MCF 10A (cell line): ENCODE measurements around the gene DNAH2. TPM values are rescaled to one million over a fixed set of nuclear protein-coding genes. Genes with fewer than 3 reads are reported as not detected.

Experiments
- BruUV-seq: library from RNA; stranded (reverse); fragments of 400-500 nt; replicated peaks from 2 replicates; lab custom pipeline; 2021; lab: Mats Ljungman, UMichigan
- CTCF ChIA-PET: fragments of 300-600 bp; sonication (Branson Sonifier 250); formaldehyde crosslinking; extraction: SDS; loops from one replicate; lab custom pipeline; 2021; ENCODE audit warnings: antibody characterized with exemption, inconsistent platforms; lab: Yijun Ruan, JAX
- POLR2A ChIA-PET: fragments of 300-600, 350-650 bp; sonication (Branson Sonifier 250); formaldehyde crosslinking; extraction: SDS; loops from one replicate; lab custom pipeline; 2020; ENCODE audit warnings: antibody characterized with exemption, inconsistent platforms; lab: Yijun Ruan, JAX
- DNase-seq: peaks from one replicate; pipeline ENCODE4 v3.0.0-alpha.2; 2018; ENCODE audit not compliant: unreplicated experiment
- H3K27ac Mint-ChIP-seq: one replicate; pipeline ENCODE4 v1.8.0; 2022; ENCODE audit warnings: mild to moderate bottlenecking, low read depth, mixed read lengths; ENCODE audit not compliant: unreplicated experiment
- H3K27me3 Mint-ChIP-seq: one replicate; pipeline ENCODE4 v1.8.0; 2022; ENCODE audit warnings: mixed read lengths; ENCODE audit not compliant: insufficient read depth, unreplicated experiment
- H3K36me3 Mint-ChIP-seq: one replicate; pipeline ENCODE4 v1.8.0; 2022; ENCODE audit warnings: mild to moderate bottlenecking, moderate library complexity, mixed read lengths; ENCODE audit not compliant: insufficient read depth, unreplicated experiment
- H3K4me1 Mint-ChIP-seq: one replicate; pipeline ENCODE4 v1.8.0; 2022; ENCODE audit warnings: mixed read lengths; ENCODE audit not compliant: insufficient read depth, unreplicated experiment
- H3K4me3 Mint-ChIP-seq: one replicate; pipeline ENCODE4 v1.8.0; 2022; ENCODE audit warnings: mild to moderate bottlenecking, moderate library complexity, mixed read lengths; ENCODE audit not compliant: unreplicated experiment
- H3K9me3 Mint-ChIP-seq: one replicate; pipeline ENCODE4 v1.8.0; 2022; ENCODE audit warnings: mixed read lengths; ENCODE audit not compliant: unreplicated experiment
- CTCF ChIP-seq: fragments of 200-600 bp; IDR thresholded peaks from one replicate; pipeline ENCODE4 v1.8.0; 2022; ENCODE audit warnings: antibody characterized with exemption, mild to moderate bottlenecking; ENCODE audit not compliant: unreplicated experiment
- intact Hi-C: fragments of 100-400 bp; cut with micrococcal nuclease; formaldehyde crosslinking; loops from 2 replicates; pipeline ENCODE4 v1.14.1; 2022
- total RNA-seq: library from RNA; stranded (reverse); gene quantifications from 2 replicates; pipeline ENCODE4 v1.2.3, GENCODE V29; 2022

The DNAH2 gene
- total RNA-seq, 1 experiment from 2014 or later, result 0.12 TPM

GRCh38 chr17:7706631-7707354 lies 10.8 kb upstream of the DNAH2 start:
- peaks cover 23% of the 10 kb centered on the region for H3K27me3 Mint-ChIP-seq
- peaks cover 5% of the 10 kb centered on the region for H3K36me3 Mint-ChIP-seq
- intact Hi-C loops, result no loop called here
- BruUV-seq, result no TSS peak
- peak overlapping the region; percentile 76 for H3K4me3 Mint-ChIP-seq
- CTCF ChIA-PET, result interaction anchor here (0.5 to 2.4 kb wide), 8 partner anchors 10 to 404 kb away, joined by 3 to 11 read pairs (median 3); partner anchors contain the start of genes DNAH2, TP53 and WRAP53
- DNase-seq, result no peak
- no peaks in the 10 kb centered on the region for H3K9me3 Mint-ChIP-seq
- POLR2A ChIA-PET, result interaction anchor here (0.6 to 3.7 kb wide), 5 partner anchors 10 to 119 kb away, joined by 3 to 18 read pairs (median 3); partner anchors contain the start of genes DNAH2, TP53 and WRAP53
- no peak overlapping the region for H3K27ac Mint-ChIP-seq
- no peak for TF ChIP-seq CTCF
- peaks cover 6% of the 10 kb centered on the region for H3K4me1 Mint-ChIP-seq

GRCh38 chr17:7707446-7707845 lies 10.1 kb upstream of the DNAH2 start:
- intact Hi-C loops, result no loop called here
- Mint-ChIP-seq H3K27ac (no peak overlapping the region), H3K36me3 (peaks cover 4% of the 10 kb centered on the region), H3K27me3 (peaks cover 23% of the 10 kb centered on the region), H3K4me1 (peaks cover 6% of the 10 kb centered on the region), H3K4me3 (no peak overlapping the region), H3K9me3 (no peaks in the 10 kb centered on the region)
- no TSS peak for BruUV-seq
- DNase-seq, result no peak
- POLR2A ChIA-PET, result interaction anchor here (1.0 to 3.7 kb wide), 2 partner anchors 9 to 81 kb away, joined by 3 to 18 read pairs; partner anchors contain the start of gene DNAH2
- CTCF ChIA-PET, result interaction anchor here (0.8 to 2.4 kb wide), 4 partner anchors 9 to 404 kb away, joined by 3 to 11 read pairs (median 6); partner anchors contain the start of genes DNAH2 and WRAP53
- no peak for TF ChIP-seq CTCF

- no peak for DNase-seq
- Mint-ChIP-seq H3K36me3 (peaks cover 4% of the 10 kb centered on the region), H3K9me3 (no peaks in the 10 kb centered on the region), H3K4me1 (peaks cover 6% of the 10 kb centered on the region), H3K27me3 (peaks cover 28% of the 10 kb centered on the region), H3K27ac (no peak overlapping the region), H3K4me3 (no peak overlapping the region)
- BruUV-seq, result no TSS peak
- intact Hi-C loops, result no loop called here
- TF ChIP-seq CTCF, result no peak
- POLR2A ChIA-PET, result interaction anchor here (1.0 to 3.7 kb wide), 2 partner anchors 9 to 81 kb away, joined by 3 to 18 read pairs; partner anchors contain the start of gene DNAH2
- CTCF ChIA-PET, result interaction anchor here (0.8 to 1.6 kb wide), 2 partner anchors 19 to 403 kb away, joined by 3 to 5 read pairs; partner anchors contain the start of gene WRAP53
These were observed 9.4 kb upstream of the DNAH2 start for GRCh38 chr17:7707858-7708750.
